HG02885 (cell line): ENCODE results near the gene NTRK3.

Experiments used
- ATAC-seq: cut with Tn5 transposase; IDR thresholded peaks from one replicate; pipeline ENCODE4 v1.9.1; 2021; ENCODE audit warnings: mild to moderate bottlenecking; ENCODE audit not compliant: unreplicated experiment, poor library complexity

The NTRK3 gene

GRCh38 chr15:88232771-88233201, 23.8 kb downstream of the NTRK3 start:
- no peak for ATAC-seq

- ATAC-seq: no peak
Observed at GRCh38 chr15:88231909-88232644, 24.5 kb downstream of the NTRK3 start.

GRCh38 chr15:88230823-88231222, 25.7 kb downstream of the NTRK3 start:
- no peak for ATAC-seq

- ATAC-seq: no peak
Observed at GRCh38 chr15:88225461-88225860, 31.1 kb downstream of the NTRK3 start.

GRCh38 chr15:88223084-88223483, 33.5 kb downstream of the NTRK3 start:
- no peak for ATAC-seq

- no peak for ATAC-seq
Observed at GRCh38 chr15:88221836-88222235, 34.7 kb downstream of the NTRK3 start.

- no peak for ATAC-seq
Observed at GRCh38 chr15:88220443-88221335, 35.9 kb downstream of the NTRK3 start.

- no peak for ATAC-seq
Observed at GRCh38 chr15:88219623-88220022, 36.9 kb downstream of the NTRK3 start.

GRCh38 chr15:88218557-88219221, 37.9 kb downstream of the NTRK3 start:
- ATAC-seq: no peak

- ATAC-seq: no peak
Observed at GRCh38 chr15:88215066-88215648, 41.4 kb downstream of the NTRK3 start.

- no peak for ATAC-seq
Observed at GRCh38 chr15:88209111-88209510, 47.4 kb downstream of the NTRK3 start.

GRCh38 chr15:88208396-88208795, 48.1 kb downstream of the NTRK3 start:
- ATAC-seq: no peak

GRCh38 chr15:88207565-88207964, 49.0 kb downstream of the NTRK3 start:
- no peak for ATAC-seq

GRCh38 chr15:88204584-88204983, 52.0 kb downstream of the NTRK3 start:
- no peak for ATAC-seq

- no peak for ATAC-seq
Observed at GRCh38 chr15:88202231-88202630, 54.3 kb downstream of the NTRK3 start.

GRCh38 chr15:88201207-88201606, 55.3 kb downstream of the NTRK3 start:
- ATAC-seq: no peak

- ATAC-seq: no peak
Observed at GRCh38 chr15:88196961-88197360, 59.6 kb downstream of the NTRK3 start.

- no peak for ATAC-seq
Observed at GRCh38 chr15:88194162-88194561, 62.4 kb downstream of the NTRK3 start.

- ATAC-seq: no peak
Observed at GRCh38 chr15:88193415-88193814, 63.1 kb downstream of the NTRK3 start.

- ATAC-seq: no peak
Observed at GRCh38 chr15:88191812-88192165, 64.8 kb downstream of the NTRK3 start.

GRCh38 chr15:88190232-88190631, 66.3 kb downstream of the NTRK3 start:
- no peak for ATAC-seq
